ENCODE measurements around the gene DGKI. TPM values are rescaled to one million over a fixed set of nuclear protein-coding genes. Genes with fewer than 3 reads are reported as not detected.

DGKI gene
- total RNA-seq, 1 donor from 2014 or later, result 5.5 TPM

DNA sequence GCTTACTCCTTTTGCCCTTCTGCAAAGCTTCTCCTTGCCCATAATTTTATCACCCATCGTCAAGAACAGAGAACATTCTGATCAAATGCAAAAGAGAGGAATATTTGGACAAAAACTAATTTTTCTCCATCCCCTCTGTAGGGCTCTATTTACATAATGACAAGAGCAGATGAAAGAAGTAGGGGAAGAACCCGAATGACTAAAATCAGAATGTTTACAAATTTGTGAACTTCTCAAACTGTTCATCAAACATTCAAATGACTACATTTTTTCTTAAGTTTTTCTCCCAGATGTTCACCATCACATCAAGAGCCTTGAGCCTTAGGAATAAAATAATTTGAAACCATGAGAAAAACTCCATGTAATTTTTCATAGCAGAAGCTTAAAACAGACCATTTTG, 119.4 kb downstream of the DGKI start:
- no peaks in the 10 kb centered on the region for H3K36me3 Mint-ChIP-seq
- H3K36me3 ChIP-seq, result no peaks in the 10 kb centered on the region
- no peak overlapping the region for H3K27ac Mint-ChIP-seq
- H3K4me2 ChIP-seq, result no peak overlapping the region
- H4K20me1 ChIP-seq (ENCODE audit: low read depth), result no peaks in the 10 kb centered on the region
- H3K27me3 Mint-ChIP-seq (ENCODE audit: insufficient read depth, low read depth), result no peaks in the 10 kb centered on the region
- H2AFZ ChIP-seq (replicated peaks), result no peak overlapping the region
- no peak overlapping the region for H3K4me3 ChIP-seq
- H3K9me3 ChIP-seq (ENCODE audit: low read depth), result no peaks in the 10 kb centered on the region
- H3K9ac ChIP-seq, result no peak overlapping the region
- TF ChIP-seq CTCF (IDR thresholded peaks at IDR 0.05) (no peak), EZH2phosphoT487 (IDR thresholded peaks at IDR 0.05) (no peak), EZH2 (IDR thresholded peaks at IDR 0.05) (no peak)
- no peaks in the 10 kb centered on the region for H3K4me1 Mint-ChIP-seq
- no peaks in the 10 kb centered on the region for H3F3A ChIP-seq (ENCODE audit: low read depth)
- no peak for DNase-seq (ENCODE audit: low spot score)
- no peaks in the 10 kb centered on the region for H3K79me2 ChIP-seq (ENCODE audit: low read depth)
- H3K27me3 ChIP-seq, result no peaks in the 10 kb centered on the region
- peaks cover 3% of the 10 kb centered on the region for H3K9me3 Mint-ChIP-seq
- H3K27ac ChIP-seq, result no peak overlapping the region
- no peak overlapping the region for H3K4me3 Mint-ChIP-seq
- no peaks in the 10 kb centered on the region for H3K4me1 ChIP-seq

- H3K27me3 Mint-ChIP-seq (ENCODE audit: insufficient read depth, low read depth), result no peaks in the 10 kb centered on the region
- no peak for DNase-seq (ENCODE audit: low spot score)
- H3K36me3 Mint-ChIP-seq, result no peaks in the 10 kb centered on the region
- Histone ChIP-seq H3K79me2 (ENCODE audit: low read depth) (no peaks in the 10 kb centered on the region), H3K4me2 (peak overlapping the region; percentile 65), H3F3A (ENCODE audit: low read depth) (peaks cover 29% of the 10 kb centered on the region), H3K27ac (no peak overlapping the region), H4K20me1 (ENCODE audit: low read depth) (no peaks in the 10 kb centered on the region), H3K9ac (no peak overlapping the region), H3K36me3 (no peaks in the 10 kb centered on the region), H3K9me3 (ENCODE audit: low read depth) (no peaks in the 10 kb centered on the region), H3K27me3 (no peaks in the 10 kb centered on the region), H3K4me3 (no peak overlapping the region), H3K4me1 (peaks cover 22% of the 10 kb centered on the region), H2AFZ (replicated peaks) (no peak overlapping the region)
- peaks cover 28% of the 10 kb centered on the region for H3K4me1 Mint-ChIP-seq
- no peaks in the 10 kb centered on the region for H3K9me3 Mint-ChIP-seq
- H3K4me3 Mint-ChIP-seq, result peak overlapping the region; percentile 2
- H3K27ac Mint-ChIP-seq, result no peak overlapping the region
- TF ChIP-seq EZH2 (IDR thresholded peaks at IDR 0.05) (no peak), EZH2phosphoT487 (IDR thresholded peaks at IDR 0.05) (no peak)
Measured at GRCh38 chr7:137718355-137718754, 128.4 kb downstream of the DGKI start.

- H3K4me2 ChIP-seq, result peak overlapping the region; percentile 65
- peaks cover 29% of the 10 kb centered on the region for H3F3A ChIP-seq (ENCODE audit: low read depth)
- H3K9me3 Mint-ChIP-seq, result no peaks in the 10 kb centered on the region
- H3K4me1 Mint-ChIP-seq, result peaks cover 28% of the 10 kb centered on the region
- peak overlapping the region; percentile 18 for H3K27ac Mint-ChIP-seq
- no peak overlapping the region for H3K4me3 ChIP-seq
- no peaks in the 10 kb centered on the region for H3K27me3 ChIP-seq
- peak overlapping the region; percentile 35 for H2AFZ ChIP-seq (replicated peaks)
- H3K4me1 ChIP-seq, result peaks cover 22% of the 10 kb centered on the region
- no peaks in the 10 kb centered on the region for H3K27me3 Mint-ChIP-seq (ENCODE audit: insufficient read depth, low read depth)
- peak overlapping the region; percentile 2 for H3K4me3 Mint-ChIP-seq
- H4K20me1 ChIP-seq (ENCODE audit: low read depth), result no peaks in the 10 kb centered on the region
- no peaks in the 10 kb centered on the region for H3K79me2 ChIP-seq (ENCODE audit: low read depth)
- no peaks in the 10 kb centered on the region for H3K36me3 Mint-ChIP-seq
- H3K9ac ChIP-seq, result no peak overlapping the region
- TF ChIP-seq CTCF (IDR thresholded peaks at IDR 0.05) (no peak), EZH2 (IDR thresholded peaks at IDR 0.05) (no peak)
- no peak overlapping the region for H3K27ac ChIP-seq
- peak; percentile 75 for DNase-seq (ENCODE audit: low spot score)
- H3K9me3 ChIP-seq (ENCODE audit: low read depth), result no peaks in the 10 kb centered on the region
- no peaks in the 10 kb centered on the region for H3K36me3 ChIP-seq
Measured at GRCh38 chr7:137717811-137718271, 128.9 kb downstream of the DGKI start.

DNA sequence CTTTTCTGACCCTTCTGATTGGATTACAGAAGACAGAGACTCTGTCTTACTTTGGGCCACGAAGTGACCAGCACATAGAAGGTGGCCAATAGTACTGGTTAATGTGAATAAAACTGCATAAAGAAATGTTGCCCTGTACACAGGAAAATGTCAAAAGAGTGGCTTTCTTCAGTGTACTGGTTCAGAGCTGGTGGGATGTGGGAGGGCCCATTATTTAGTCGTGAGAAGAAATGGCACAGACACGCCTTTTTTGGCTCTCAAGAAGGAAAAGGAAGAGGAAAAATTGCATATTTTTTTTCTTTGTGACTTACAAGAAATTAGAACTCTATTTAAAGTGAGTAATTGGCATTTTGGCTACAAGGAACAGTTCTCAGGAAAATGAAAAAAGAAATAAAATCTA, 129.7 kb downstream of the DGKI start:
- no peak for DNase-seq (ENCODE audit: low spot score)
- no peak for TF ChIP-seq EZH2 (IDR thresholded peaks at IDR 0.05)
- no peak for TF ChIP-seq EZH2phosphoT487 (IDR thresholded peaks at IDR 0.05)
- no peak for TF ChIP-seq CTCF (IDR thresholded peaks at IDR 0.05)
- H3K27ac ChIP-seq, result no peak overlapping the region
- no peaks in the 10 kb centered on the region for H3K27me3 ChIP-seq
- H3K4me3 Mint-ChIP-seq, result no peak overlapping the region
- no peak overlapping the region for H3K27ac Mint-ChIP-seq
- no peak overlapping the region for H3K9ac ChIP-seq
- no peaks in the 10 kb centered on the region for H3K9me3 Mint-ChIP-seq
- no peak overlapping the region for H3K4me3 ChIP-seq
- peaks cover 29% of the 10 kb centered on the region for H3F3A ChIP-seq (ENCODE audit: low read depth)
- H3K4me1 ChIP-seq, result peaks cover 22% of the 10 kb centered on the region
- H3K4me1 Mint-ChIP-seq, result peaks cover 28% of the 10 kb centered on the region
- H3K36me3 Mint-ChIP-seq, result no peaks in the 10 kb centered on the region
- H3K4me2 ChIP-seq, result no peak overlapping the region
- no peaks in the 10 kb centered on the region for H3K9me3 ChIP-seq (ENCODE audit: low read depth)
- no peak overlapping the region for H2AFZ ChIP-seq (replicated peaks)
- no peaks in the 10 kb centered on the region for H3K79me2 ChIP-seq (ENCODE audit: low read depth)
- H4K20me1 ChIP-seq (ENCODE audit: low read depth), result no peaks in the 10 kb centered on the region
- no peaks in the 10 kb centered on the region for H3K27me3 Mint-ChIP-seq (ENCODE audit: insufficient read depth, low read depth)
- no peaks in the 10 kb centered on the region for H3K36me3 ChIP-seq

All from neural progenitor cell (in vitro differentiated cells).